GM18868 (cell line): ENCODE results near the gene OSER1.
"Not testable (repeated sequence)": the region's sequence is repeated elsewhere in the genome, so short reads cannot be mapped to it uniquely, and the experiment has no call there.

Experiments
- ATAC-seq: cut with Tn5 transposase; IDR thresholded peaks from one replicate; pipeline ENCODE4 v1.9.1; 2021; ENCODE audit warnings: mild to moderate bottlenecking, moderate library complexity; ENCODE audit not compliant: unreplicated experiment

OSER1 gene

DNA sequence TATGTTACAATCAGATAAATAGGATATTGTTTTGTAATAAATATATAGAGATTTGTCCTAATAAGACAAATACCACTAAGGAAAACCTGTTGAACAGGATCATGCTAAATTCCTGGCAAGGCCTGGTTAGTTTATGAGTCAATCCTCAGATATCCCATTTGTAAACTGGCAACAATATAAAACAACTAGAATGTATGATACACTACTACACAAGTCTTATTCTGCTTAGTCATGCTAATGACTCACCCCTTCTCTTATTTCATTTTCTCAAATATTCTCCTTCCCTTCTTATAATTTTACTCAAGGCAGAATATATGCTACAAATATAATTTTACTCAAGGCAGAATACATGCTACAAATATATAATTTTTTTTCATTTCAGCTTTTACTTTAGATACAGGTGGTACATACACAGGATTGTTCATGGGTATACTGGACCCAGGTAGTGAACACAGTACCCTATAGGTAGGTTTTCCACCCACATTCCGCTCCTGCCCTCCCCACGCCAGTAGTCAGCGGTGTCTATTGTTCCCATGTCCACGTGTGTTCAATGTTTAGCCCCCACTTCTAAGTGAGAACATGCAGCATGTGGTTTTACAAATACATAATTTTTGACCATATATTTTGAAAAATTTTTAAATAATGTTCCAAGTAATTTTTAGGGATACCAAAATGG, 6.3 kb downstream of the OSER1 start:
- no peak for ATAC-seq

DNA sequence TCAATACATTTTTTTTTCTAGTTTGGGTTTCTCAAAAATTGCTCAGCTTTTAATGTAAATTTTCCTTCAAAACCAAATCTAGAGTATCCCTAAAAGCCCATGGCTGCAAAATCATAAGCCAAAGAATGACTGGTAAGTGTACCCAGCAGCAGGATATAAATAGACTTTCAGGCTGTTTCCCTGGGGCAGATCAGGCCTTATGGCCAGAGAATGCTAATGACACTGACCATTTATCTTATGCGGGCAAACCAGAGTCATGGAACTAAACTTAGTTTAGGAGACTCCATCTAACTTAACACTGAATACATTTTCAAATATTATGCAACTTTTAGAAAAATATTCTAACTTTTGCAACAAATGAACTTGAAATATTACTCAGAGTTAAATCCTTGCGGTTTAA, 7.4 kb downstream of the OSER1 start:
- ATAC-seq = no peak

GRCh38 chr20:44200983-44201382, 9.6 kb downstream of the OSER1 start:
- ATAC-seq = no peak

DNA sequence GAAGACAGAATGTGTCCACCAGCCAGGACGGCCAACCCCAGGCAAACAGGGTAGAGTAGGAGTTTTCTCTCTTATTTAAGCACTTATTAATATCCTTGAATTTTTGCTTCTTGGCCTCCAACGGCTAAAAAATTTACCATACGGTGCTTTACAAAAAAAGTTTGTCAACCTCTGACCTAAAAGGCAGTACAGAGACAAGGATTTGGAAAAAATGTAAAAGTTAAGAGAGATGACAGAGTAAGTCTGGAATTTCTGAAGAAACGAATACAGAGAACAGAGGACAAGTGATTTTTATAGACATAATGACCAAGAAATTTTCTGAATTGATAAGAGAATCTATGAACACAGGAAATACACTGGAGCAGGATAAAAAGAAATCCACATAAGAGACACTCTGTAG, 10.2 kb downstream of the OSER1 start:
- ATAC-seq = no peak

- no peak for ATAC-seq
Measured at GRCh38 chr20:44199877-44200276, 10.7 kb downstream of the OSER1 start.

DNA sequence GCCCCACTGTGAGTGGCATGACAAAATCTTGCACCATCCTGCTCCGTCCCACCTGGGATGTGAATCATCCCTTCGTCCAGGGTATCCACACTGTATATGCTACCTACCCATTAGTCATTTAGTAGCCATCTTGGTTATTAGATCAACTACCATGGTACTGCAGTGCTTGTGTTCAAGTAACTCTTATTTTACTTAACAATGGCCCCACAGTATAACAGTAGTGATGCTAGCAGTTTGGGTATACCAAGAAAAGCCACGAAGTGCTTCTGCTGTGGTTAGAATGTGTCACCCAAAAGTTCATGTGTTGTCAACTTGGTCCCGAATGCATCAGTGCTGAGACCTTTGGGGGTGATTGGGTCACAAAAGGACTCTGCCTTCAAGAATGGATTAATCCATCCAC, 11.7 kb downstream of the OSER1 start:
- ATAC-seq = no peak

DNA sequence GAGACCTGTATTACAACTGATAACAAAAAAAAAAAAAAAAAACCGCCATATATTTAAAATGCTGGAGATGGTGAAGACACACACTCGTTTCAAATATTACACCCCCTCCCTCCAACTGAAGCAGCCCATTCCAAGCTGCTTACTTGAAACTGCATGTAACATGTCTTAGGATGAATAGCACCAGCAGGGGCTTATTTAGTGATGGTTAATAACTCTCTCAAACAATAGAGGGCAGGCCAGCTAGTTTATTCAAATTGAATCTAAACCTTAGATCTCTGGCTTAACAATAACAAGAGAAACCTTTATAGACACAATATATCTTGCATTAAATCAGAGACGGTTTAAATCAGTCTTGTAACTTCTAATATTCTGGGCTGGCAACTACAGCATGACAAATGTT, 14.3 kb downstream of the OSER1 start:
- no peak for ATAC-seq

DNA sequence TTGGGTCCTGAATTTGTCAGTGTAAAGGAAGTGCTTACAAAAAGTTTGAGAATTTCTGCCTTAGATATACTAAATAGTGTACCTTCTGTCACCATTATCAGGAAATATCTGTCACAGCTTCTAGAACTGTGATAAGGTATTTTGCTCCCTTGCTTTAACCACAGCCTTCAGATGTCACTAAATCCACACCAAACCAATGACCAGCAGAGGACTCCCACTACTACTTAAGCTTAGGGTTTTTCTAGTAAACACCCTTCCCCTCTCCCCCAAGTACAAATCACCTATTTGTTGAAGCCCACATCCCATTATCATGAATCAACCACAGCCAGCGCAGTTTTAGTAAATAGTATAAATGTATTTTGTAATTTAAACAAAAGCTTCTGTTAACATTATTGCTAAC, 15.0 kb downstream of the OSER1 start:
- no peak for ATAC-seq

- no peak for ATAC-seq
Measured at GRCh38 chr20:44193801-44194200, 16.8 kb downstream of the OSER1 start.

- ATAC-seq = not testable (repeated sequence)
Measured at GRCh38 chr20:44191640-44192039, 18.9 kb downstream of the OSER1 start.

- not testable (repeated sequence) for ATAC-seq
Measured at GRCh38 chr20:44190197-44190852, 20.2 kb downstream of the OSER1 start.

GRCh38 chr20:44188752-44189151, 21.8 kb downstream of the OSER1 start:
- no peak for ATAC-seq

GRCh38 chr20:44187772-44188709, 22.5 kb downstream of the OSER1 start:
- ATAC-seq = no peak

- no peak for ATAC-seq
Measured at GRCh38 chr20:44187054-44187771, 23.4 kb downstream of the OSER1 start, which contains the start of gene JPH2. JPH2 (minus strand) TSS chr20:44187188; CDS start chr20:44186705, 483 bp downstream.

GRCh38 chr20:44186674-44187053, 23.9 kb downstream of the OSER1 start:
- ATAC-seq = no peak

GRCh38 chr20:44186201-44186600, 24.4 kb downstream of the OSER1 start:
- no peak for ATAC-seq

GRCh38 chr20:44185574-44185973, 25.0 kb downstream of the OSER1 start:
- no peak for ATAC-seq

DNA sequence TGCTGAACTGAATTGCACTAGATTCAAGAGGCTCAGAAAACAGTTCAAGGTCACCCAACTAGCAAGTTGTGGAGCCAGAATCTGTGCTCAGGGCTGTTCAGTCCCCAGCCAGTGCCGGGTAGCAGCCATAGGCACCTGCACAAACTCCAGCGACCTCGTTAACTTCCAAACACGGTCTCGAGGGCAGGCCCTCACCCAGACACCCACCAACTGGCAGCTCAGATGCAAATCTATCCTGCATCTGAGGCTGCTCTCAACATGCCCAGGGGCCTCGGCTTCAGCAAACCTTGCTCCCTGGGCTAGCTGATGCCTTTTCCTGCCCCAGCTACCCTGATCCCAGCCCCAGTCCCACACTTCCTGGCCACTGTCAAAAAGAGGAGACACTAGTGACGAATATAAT, 27.3 kb downstream of the OSER1 start:
- ATAC-seq = no peak

DNA sequence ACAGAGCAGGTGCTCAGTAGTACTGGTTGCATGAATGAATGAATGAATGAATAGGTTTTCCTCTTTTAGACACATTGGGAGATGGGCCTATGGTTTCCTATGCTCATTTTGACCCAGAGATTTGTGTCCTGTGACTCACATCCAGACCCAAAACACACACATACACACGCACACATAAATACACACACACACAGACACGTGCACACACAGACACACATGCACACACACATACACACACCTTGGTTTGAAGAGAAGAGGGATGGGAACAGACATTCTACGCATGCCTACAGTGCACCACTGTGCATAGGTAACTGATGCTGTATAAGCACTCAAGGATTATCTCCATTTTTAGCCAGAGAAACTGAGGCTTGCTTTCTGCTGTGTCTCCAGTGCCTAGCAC, 27.7 kb downstream of the OSER1 start:
- ATAC-seq = no peak

GRCh38 chr20:44182135-44182765, 28.3 kb downstream of the OSER1 start:
- no peak for ATAC-seq
